Neuron (in vitro differentiated cells): ENCODE results near the gene UGT2A2.

Experiments used
- H2AFZ ChIP-seq: one replicate; pipeline ENCODE4 v1.6.1; 2013; ENCODE audit warnings: low read depth, mild to moderate bottlenecking, inconsistent platforms, low read length, moderate library complexity
- H3K27me3 ChIP-seq: one replicate; pipeline ENCODE4 v1.6.1; 2013; ENCODE audit warnings: low read length; ENCODE audit not compliant: insufficient read depth
- H3K36me3 ChIP-seq: one replicate; pipeline ENCODE4 v1.6.1; 2013; ENCODE audit warnings: low read length; ENCODE audit not compliant: insufficient read depth
- H3K4me1 ChIP-seq: one replicate; pipeline ENCODE4 v1.6.1; 2013; ENCODE audit warnings: low read length; ENCODE audit not compliant: insufficient read depth
- H3K4me3 ChIP-seq: 2 replicates; pipeline ENCODE4 v1.5.1; 2013; ENCODE audit warnings: mild to moderate bottlenecking, low read length, moderate library complexity
- H3K9me3 ChIP-seq: one replicate; pipeline ENCODE4 v1.6.1; 2013; ENCODE audit warnings: low read length

UGT2A2 gene

DNA sequence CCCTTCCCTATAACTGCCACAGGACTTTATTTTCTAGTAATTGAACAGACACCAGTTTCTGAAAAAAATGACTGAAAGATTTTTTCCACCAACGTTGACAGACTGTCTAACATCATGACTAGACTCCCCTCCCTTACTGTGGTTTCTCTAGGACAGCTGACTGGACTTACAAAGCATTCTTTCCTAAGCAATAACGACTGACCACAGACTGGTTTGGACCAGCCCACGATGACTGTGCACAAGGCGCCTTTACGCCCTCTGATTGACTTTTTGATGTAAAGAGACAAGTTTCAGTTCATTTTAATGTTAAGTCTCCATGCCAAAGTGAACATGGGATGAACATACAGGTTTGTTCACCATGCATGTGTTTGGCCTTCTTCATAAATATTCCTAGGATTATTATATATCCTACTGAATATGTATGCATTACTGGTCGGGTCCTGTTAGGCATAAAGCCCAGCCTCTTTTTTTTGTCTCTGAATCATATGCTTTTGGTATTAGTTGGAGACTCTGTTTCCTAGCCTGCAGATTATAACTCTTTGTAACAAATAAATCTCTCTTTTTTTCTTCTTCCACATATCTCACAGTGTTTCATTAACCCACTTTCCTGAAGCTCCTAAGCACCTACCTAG is 93.2 kb downstream of the UGT2A2 start:
- Histone ChIP-seq H3K9me3 (no peaks in the 10 kb centered on the region), H3K27me3 (no peaks in the 10 kb centered on the region), H3K4me3 (no peak overlapping the region), H3K36me3 (no peaks in the 10 kb centered on the region), H2AFZ (no peak overlapping the region), H3K4me1 (no peaks in the 10 kb centered on the region)
